Jurkat, Clone E6-1 (cell line): ENCODE measurements around the gene TAF6.

ENCODE experiments used
- DNase-seq: peaks from one replicate; pipeline ENCODE4 v3.0.0-alpha.2; 2011; ENCODE audit warnings: low read depth, low spot score
- H3K4me3 ChIP-seq: 2 replicates; pipeline ENCODE4 v1.5.1; 2011; ENCODE audit warnings: mild to moderate bottlenecking, low read length, control low read depth, moderate library complexity

Gene TAF6

GRCh38 chr7:100087055-100087750, 32.0 kb downstream of the TAF6 start:
- no peak overlapping the region for H3K4me3 ChIP-seq
- DNase-seq, result no peak

GRCh38 chr7:100085515-100085914, 33.6 kb downstream of the TAF6 start:
- H3K4me3 ChIP-seq, result no peak overlapping the region
- DNase-seq, result no peak

- H3K4me3 ChIP-seq, result no peak overlapping the region
- DNase-seq, result no peak
Observed at GRCh38 chr7:100082978-100083377, 36.2 kb downstream of the TAF6 start.

- H3K4me3 ChIP-seq, result peak within 1 kb of the TSS; percentile 99
- peak; percentile 98 for DNase-seq
Observed at GRCh38 chr7:100081535-100082102, 37.5 kb downstream of the TAF6 start, which contains the start of gene ZNF3. ZNF3 (minus strand) TSS chr7:100081723; CDS start chr7:100077357, 4,366 bp downstream.

- DNase-seq, result no peak
- peak overlapping the region; percentile 99 for H3K4me3 ChIP-seq
Observed at GRCh38 chr7:100080907-100081534, 38.1 kb downstream of the TAF6 start.

GRCh38 chr7:100079024-100079560, 40.1 kb downstream of the TAF6 start:
- no peak for DNase-seq
- no peak overlapping the region for H3K4me3 ChIP-seq

GRCh38 chr7:100077205-100077604, 42.0 kb downstream of the TAF6 start:
- no peak overlapping the region for H3K4me3 ChIP-seq
- no peak for DNase-seq

GRCh38 chr7:100075418-100075817, 43.7 kb downstream of the TAF6 start:
- no peak overlapping the region for H3K4me3 ChIP-seq
- DNase-seq, result no peak

- no peak overlapping the region for H3K4me3 ChIP-seq
- DNase-seq, result no peak
Observed at GRCh38 chr7:100074841-100075240, 44.3 kb downstream of the TAF6 start.

- no peak overlapping the region for H3K4me3 ChIP-seq
- no peak for DNase-seq
Observed at GRCh38 chr7:100072462-100072861, 46.7 kb downstream of the TAF6 start.

GRCh38 chr7:100071018-100071723, 48.0 kb downstream of the TAF6 start:
- DNase-seq, result no peak
- H3K4me3 ChIP-seq, result no peak overlapping the region

GRCh38 chr7:100069991-100070390, 49.2 kb downstream of the TAF6 start:
- no peak for DNase-seq
- no peak overlapping the region for H3K4me3 ChIP-seq

GRCh38 chr7:100066953-100067352, 52.2 kb downstream of the TAF6 start:
- H3K4me3 ChIP-seq, result no peak overlapping the region
- no peak for DNase-seq

GRCh38 chr7:100065452-100066186, 53.5 kb downstream of the TAF6 start:
- no peak overlapping the region for H3K4me3 ChIP-seq
- no peak for DNase-seq

GRCh38 chr7:100064162-100064561, 55.0 kb downstream of the TAF6 start:
- H3K4me3 ChIP-seq, result no peak overlapping the region
- no peak for DNase-seq

GRCh38 chr7:100063376-100063775, 55.8 kb downstream of the TAF6 start:
- H3K4me3 ChIP-seq, result no peak overlapping the region
- no peak for DNase-seq

GRCh38 chr7:100061518-100062193, 57.5 kb downstream of the TAF6 start:
- DNase-seq, result no peak
- H3K4me3 ChIP-seq, result no peak overlapping the region

GRCh38 chr7:100059251-100059739, 59.9 kb downstream of the TAF6 start:
- no peak for DNase-seq

More at GRCh38 chr7:100059251-100059739, 59.9 kb downstream of the TAF6 start:
- H3K4me3 ChIP-seq, result no peak overlapping the region
